MCF 10A (cell line): ENCODE measurements around the gene CDK14. TPM values are rescaled to one million over a fixed set of nuclear protein-coding genes. Genes with fewer than 3 reads are reported as not detected.
A peak's percentile ranks its signal among the peaks of the same experiment; 100 is the strongest.

Source experiments
- BruUV-seq: library from RNA; stranded (reverse); fragments of 400-500 nt; replicated peaks from 2 replicates; lab custom pipeline; 2021; lab: Mats Ljungman, UMichigan
- CTCF ChIA-PET: fragments of 300-600 bp; sonication (Branson Sonifier 250); formaldehyde crosslinking; extraction: SDS; loops from one replicate; lab custom pipeline; 2021; ENCODE audit warnings: antibody characterized with exemption, inconsistent platforms; lab: Yijun Ruan, JAX
- POLR2A ChIA-PET: fragments of 300-600, 350-650 bp; sonication (Branson Sonifier 250); formaldehyde crosslinking; extraction: SDS; loops from one replicate; lab custom pipeline; 2020; ENCODE audit warnings: antibody characterized with exemption, inconsistent platforms; lab: Yijun Ruan, JAX
- DNase-seq: peaks from one replicate; pipeline ENCODE4 v3.0.0-alpha.2; 2018; ENCODE audit not compliant: unreplicated experiment
- H3K27ac Mint-ChIP-seq: one replicate; pipeline ENCODE4 v1.8.0; 2022; ENCODE audit warnings: mild to moderate bottlenecking, low read depth, mixed read lengths; ENCODE audit not compliant: unreplicated experiment
- H3K27me3 Mint-ChIP-seq: one replicate; pipeline ENCODE4 v1.8.0; 2022; ENCODE audit warnings: mixed read lengths; ENCODE audit not compliant: insufficient read depth, unreplicated experiment
- H3K36me3 Mint-ChIP-seq: one replicate; pipeline ENCODE4 v1.8.0; 2022; ENCODE audit warnings: mild to moderate bottlenecking, moderate library complexity, mixed read lengths; ENCODE audit not compliant: insufficient read depth, unreplicated experiment
- H3K4me1 Mint-ChIP-seq: one replicate; pipeline ENCODE4 v1.8.0; 2022; ENCODE audit warnings: mixed read lengths; ENCODE audit not compliant: insufficient read depth, unreplicated experiment
- H3K4me3 Mint-ChIP-seq: one replicate; pipeline ENCODE4 v1.8.0; 2022; ENCODE audit warnings: mild to moderate bottlenecking, moderate library complexity, mixed read lengths; ENCODE audit not compliant: unreplicated experiment
- H3K9me3 Mint-ChIP-seq: one replicate; pipeline ENCODE4 v1.8.0; 2022; ENCODE audit warnings: mixed read lengths; ENCODE audit not compliant: unreplicated experiment
- intact Hi-C: fragments of 100-400 bp; cut with micrococcal nuclease; formaldehyde crosslinking; loops from 2 replicates; pipeline ENCODE4 v1.14.1; 2022
- total RNA-seq: library from RNA; stranded (reverse); gene quantifications from 2 replicates; pipeline ENCODE4 v1.2.3, GENCODE V29; 2022
- TF ChIP-seq, protein P1 (sequence below): fragments of 200-600 bp; IDR thresholded peaks from one replicate; pipeline ENCODE4 v1.8.0; 2022; ENCODE audit warnings: antibody characterized with exemption, mild to moderate bottlenecking; ENCODE audit not compliant: unreplicated experiment

Gene CDK14
- total RNA-seq, 1 experiment from 2014 or later: 32.0 TPM

- ChIA-PET CTCF (interaction anchor here (0.8 to 1.0 kb wide), 2 partner anchors 9 kb away, joined by 3 to 4 read pairs; no protein-coding TSS in a partner anchor), POLR2A (interaction anchor here (0.6 to 1.5 kb wide), 2 partner anchors 11 to 120 kb away, joined by 3 read pairs; no protein-coding TSS in a partner anchor)
- TF ChIP-seq, protein P1, sequence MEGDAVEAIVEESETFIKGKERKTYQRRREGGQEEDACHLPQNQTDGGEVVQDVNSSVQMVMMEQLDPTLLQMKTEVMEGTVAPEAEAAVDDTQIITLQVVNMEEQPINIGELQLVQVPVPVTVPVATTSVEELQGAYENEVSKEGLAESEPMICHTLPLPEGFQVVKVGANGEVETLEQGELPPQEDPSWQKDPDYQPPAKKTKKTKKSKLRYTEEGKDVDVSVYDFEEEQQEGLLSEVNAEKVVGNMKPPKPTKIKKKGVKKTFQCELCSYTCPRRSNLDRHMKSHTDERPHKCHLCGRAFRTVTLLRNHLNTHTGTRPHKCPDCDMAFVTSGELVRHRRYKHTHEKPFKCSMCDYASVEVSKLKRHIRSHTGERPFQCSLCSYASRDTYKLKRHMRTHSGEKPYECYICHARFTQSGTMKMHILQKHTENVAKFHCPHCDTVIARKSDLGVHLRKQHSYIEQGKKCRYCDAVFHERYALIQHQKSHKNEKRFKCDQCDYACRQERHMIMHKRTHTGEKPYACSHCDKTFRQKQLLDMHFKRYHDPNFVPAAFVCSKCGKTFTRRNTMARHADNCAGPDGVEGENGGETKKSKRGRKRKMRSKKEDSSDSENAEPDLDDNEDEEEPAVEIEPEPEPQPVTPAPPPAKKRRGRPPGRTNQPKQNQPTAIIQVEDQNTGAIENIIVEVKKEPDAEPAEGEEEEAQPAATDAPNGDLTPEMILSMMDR: no peak
- intact Hi-C loops: no loop called here
- H3K27me3 Mint-ChIP-seq: no peaks in the 10 kb centered on the region
- no peak overlapping the region for H3K4me3 Mint-ChIP-seq
- no peaks in the 10 kb centered on the region for H3K36me3 Mint-ChIP-seq
- H3K27ac Mint-ChIP-seq: no peak overlapping the region
- no peaks in the 10 kb centered on the region for H3K9me3 Mint-ChIP-seq
- DNase-seq: no peak
- BruUV-seq: no TSS peak
- peaks cover 12% of the 10 kb centered on the region for H3K4me1 Mint-ChIP-seq
These were observed 121.4 kb downstream of the CDK14 start for GRCh38 chr7:90717296-90718060.

DNA sequence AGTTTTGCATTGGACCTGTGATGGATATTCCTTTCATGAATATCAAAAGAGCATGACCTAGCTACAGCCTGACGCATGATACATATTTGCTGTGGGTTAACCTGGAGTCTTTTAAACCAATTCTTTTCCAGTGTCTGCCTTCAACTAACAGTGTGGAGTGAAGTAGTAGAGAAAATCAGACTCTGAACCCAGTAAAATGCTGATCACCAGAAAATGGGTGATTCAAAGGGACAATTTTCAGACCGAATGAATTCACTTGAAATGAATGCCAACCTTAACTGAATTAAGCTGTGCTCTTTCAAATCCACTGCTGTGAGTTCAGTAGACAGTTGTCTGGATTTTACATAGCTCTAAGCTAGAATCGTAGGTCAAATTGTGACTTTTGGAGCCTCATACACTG lies 123.0 kb downstream of the CDK14 start:
- BruUV-seq: no TSS peak
- H3K36me3 Mint-ChIP-seq: no peaks in the 10 kb centered on the region
- no peak overlapping the region for H3K4me3 Mint-ChIP-seq
- no peak overlapping the region for H3K27ac Mint-ChIP-seq
- intact Hi-C loops: no loop called here
- no peaks in the 10 kb centered on the region for H3K27me3 Mint-ChIP-seq
- no peak for DNase-seq
- H3K9me3 Mint-ChIP-seq: no peaks in the 10 kb centered on the region
- TF ChIP-seq, protein P1: no peak
- ChIA-PET CTCF (no interaction called here), POLR2A (interaction anchor here (0.5 to 1.4 kb wide), 3 partner anchors 98 to 245 kb away, joined by 3 to 4 read pairs (median 3); no protein-coding TSS in a partner anchor)
- H3K4me1 Mint-ChIP-seq: peaks cover 12% of the 10 kb centered on the region

DNA sequence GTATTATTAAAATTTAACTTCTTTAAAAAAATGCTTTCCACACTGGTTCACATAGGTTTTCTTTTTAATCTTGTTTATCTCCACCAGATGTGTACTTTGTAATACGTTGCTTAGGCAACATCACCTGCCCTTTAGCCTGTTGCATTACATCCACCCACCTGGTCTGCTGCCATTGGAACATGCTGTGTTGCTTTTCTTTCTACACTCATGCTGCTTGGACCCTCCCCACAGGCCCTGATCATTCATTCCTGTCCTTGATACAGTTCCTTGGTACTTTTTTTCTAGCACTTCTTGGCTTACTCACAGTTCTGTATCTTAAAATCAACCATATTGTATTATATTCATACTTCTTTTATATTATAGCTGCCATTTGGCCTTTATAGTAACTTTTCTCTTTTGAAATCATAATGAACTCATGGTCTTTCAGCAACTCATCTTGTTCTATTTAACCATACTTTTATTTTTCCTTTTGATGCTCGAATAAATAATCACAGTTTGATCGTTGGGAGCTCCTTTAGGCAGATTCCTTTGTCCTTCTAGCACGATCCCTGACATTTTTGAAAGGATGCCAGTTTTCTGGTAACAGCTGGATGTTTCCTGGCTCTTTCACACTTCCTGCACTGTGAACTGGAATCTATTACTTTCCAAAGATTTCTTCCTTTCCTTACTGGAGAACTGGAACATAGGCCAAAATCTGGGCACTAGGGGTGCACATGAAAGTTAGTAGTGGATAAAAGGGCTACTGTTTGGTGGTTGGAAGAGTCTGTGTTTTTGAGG lies 125.1 kb downstream of the CDK14 start:
- H3K9me3 Mint-ChIP-seq: no peaks in the 10 kb centered on the region
- H3K27me3 Mint-ChIP-seq: no peaks in the 10 kb centered on the region
- peak; percentile 48 for DNase-seq
- CTCF ChIA-PET: no interaction called here
- TF ChIP-seq, protein P1: no peak
- H3K4me3 Mint-ChIP-seq: peak overlapping the region; percentile 40
- peaks cover 25% of the 10 kb centered on the region for H3K4me1 Mint-ChIP-seq
- POLR2A ChIA-PET: interaction anchor here (0.7 to 1.2 kb wide), 7 partner anchors 12 to 603 kb away, joined by 3 to 4 read pairs (median 3); no protein-coding TSS in a partner anchor
- intact Hi-C loops: no loop called here
- H3K36me3 Mint-ChIP-seq: no peaks in the 10 kb centered on the region
- no peak overlapping the region for H3K27ac Mint-ChIP-seq
- no TSS peak for BruUV-seq
